ENCODE measurements around the gene FGF1.
A peak's percentile ranks its signal among the peaks of the same experiment; 100 is the strongest.

The FGF1 gene

GRCh38 chr5:142688281-142688989 is 2.5 kb upstream of the FGF1 start (continued):
- TF ChIP-seq, protein P1, sequence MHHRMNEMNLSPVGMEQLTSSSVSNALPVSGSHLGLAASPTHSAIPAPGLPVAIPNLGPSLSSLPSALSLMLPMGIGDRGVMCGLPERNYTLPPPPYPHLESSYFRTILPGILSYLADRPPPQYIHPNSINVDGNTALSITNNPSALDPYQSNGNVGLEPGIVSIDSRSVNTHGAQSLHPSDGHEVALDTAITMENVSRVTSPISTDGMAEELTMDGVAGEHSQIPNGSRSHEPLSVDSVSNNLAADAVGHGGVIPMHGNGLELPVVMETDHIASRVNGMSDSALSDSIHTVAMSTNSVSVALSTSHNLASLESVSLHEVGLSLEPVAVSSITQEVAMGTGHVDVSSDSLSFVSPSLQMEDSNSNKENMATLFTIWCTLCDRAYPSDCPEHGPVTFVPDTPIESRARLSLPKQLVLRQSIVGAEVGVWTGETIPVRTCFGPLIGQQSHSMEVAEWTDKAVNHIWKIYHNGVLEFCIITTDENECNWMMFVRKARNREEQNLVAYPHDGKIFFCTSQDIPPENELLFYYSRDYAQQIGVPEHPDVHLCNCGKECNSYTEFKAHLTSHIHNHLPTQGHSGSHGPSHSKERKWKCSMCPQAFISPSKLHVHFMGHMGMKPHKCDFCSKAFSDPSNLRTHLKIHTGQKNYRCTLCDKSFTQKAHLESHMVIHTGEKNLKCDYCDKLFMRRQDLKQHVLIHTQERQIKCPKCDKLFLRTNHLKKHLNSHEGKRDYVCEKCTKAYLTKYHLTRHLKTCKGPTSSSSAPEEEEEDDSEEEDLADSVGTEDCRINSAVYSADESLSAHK (tag by site-specific recombination; IDR thresholded peaks at IDR 0.05), result no peak
- TF ChIP-seq GLIS1 (tag by site-specific recombination; IDR thresholded peaks at IDR 0.05), result no peak
- TF ChIP-seq ZNF707 (tag by site-specific recombination; IDR thresholded peaks at IDR 0.05), result no peak
- no peak for TF ChIP-seq OVOL3 (tag by site-specific recombination; IDR thresholded peaks at IDR 0.05)
- no peak for TF ChIP-seq KLF9 (tag by site-specific recombination; IDR thresholded peaks at IDR 0.05; ENCODE audit: low read depth)

DNA sequence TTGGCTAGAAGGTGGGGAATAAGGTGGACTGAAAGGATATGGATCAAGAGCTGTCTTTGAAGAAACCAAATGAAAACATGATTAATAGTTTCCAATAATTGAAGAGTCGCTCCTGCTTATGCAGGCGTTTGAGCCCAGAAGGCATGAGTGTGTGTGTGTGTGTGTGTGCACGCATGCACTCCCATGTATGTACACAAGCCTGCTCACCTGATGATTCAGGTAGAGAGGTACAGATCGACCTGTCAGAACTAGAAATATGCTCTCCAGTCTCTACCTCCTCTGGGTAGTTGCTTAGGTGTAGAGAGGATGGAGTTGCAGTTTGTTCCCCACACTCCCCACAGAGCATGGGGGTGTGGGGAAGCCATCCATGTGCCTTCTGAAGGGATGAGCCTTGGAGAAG is 1.1 kb upstream of the FGF1 start:
- Histone ChIP-seq H3K4me3 (ENCODE audit: low read depth, low read length) (no peak overlapping the region), H3K36me3 (ENCODE audit: control insufficient read depth in 2 of 2, insufficient read depth in 1 of 2, low read length in 2 of 2) (no peaks in the 10 kb centered on the region), H3K4me1 (ENCODE audit: control insufficient read depth, insufficient read depth, low read length) (no peaks in the 10 kb centered on the region; the same call in 1 of the 2 replicates), H3K27ac (ENCODE audit: extremely low read depth, low read depth, low read length) (no peak overlapping the region), H3K9me3 (ENCODE audit: control insufficient read depth, insufficient read depth, low read depth, low read length) (no peaks in the 10 kb centered on the region)
- ChIA-PET CTCF (interaction anchor here (0.6 to 3.7 kb wide), 4 partner anchors 11 to 130 kb away, joined by 3 to 26 read pairs (median 15); no protein-coding TSS in a partner anchor), POLR2A (no interaction called here)
- TF ChIP-seq ZFP69B (tag by site-specific recombination; IDR thresholded peaks at IDR 0.05) (no peak), KLF7 (tag by site-specific recombination; IDR thresholded peaks at IDR 0.05; ENCODE audit: borderline replicate concordance) (no peak), ZNF639 (tag by site-specific recombination; IDR thresholded peaks at IDR 0.05) (no peak)

- Histone ChIP-seq H3K36me3 (ENCODE audit: control insufficient read depth in 2 of 2, insufficient read depth in 1 of 2, low read length in 2 of 2) (no peaks in the 10 kb centered on the region), H3K4me3 (ENCODE audit: low read depth, low read length) (no peak overlapping the region)
- POLR2A ChIA-PET, result interaction anchor here (0.5 to 1.0 kb wide), 2 partner anchors 27 to 1342 kb away, joined by 3 to 4 read pairs; no protein-coding TSS in a partner anchor
Measured at GRCh38 chr5:142686210-142686734, 382 bp upstream of the FGF1 start.

DNA sequence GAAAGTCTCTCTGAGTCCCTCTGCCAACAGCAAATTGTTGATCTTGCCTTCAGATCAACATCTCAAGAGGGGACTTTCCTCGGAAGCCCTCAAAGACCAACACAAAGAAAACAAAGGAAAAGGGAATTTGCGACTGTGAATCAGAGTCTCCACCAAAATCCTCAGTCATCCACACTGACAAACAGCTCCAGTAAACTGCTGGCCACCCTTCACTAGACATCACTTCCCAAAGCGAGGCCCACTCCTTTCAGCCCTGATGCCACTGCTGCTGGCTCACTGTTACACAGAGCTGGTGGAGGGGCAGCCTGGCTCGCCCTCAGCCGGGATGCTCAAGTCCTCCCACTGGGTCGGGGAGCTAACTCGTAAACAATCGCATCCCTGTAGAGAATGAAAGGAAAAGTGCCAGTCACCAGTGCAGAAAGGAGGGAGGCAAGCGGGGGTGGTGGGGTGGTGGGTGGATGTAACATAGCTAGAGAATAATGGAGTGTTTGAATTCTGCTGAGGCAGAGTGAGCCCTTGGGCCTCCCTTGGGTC is 1.3 kb downstream of the FGF1 start:
- Histone ChIP-seq H3K4me3 (ENCODE audit: low read depth, low read length) (no peak overlapping the region), H3K4me1 (ENCODE audit: control insufficient read depth, insufficient read depth, low read length) (no peaks in the 10 kb centered on the region; the same call in 1 of the 2 replicates), H3K27ac (ENCODE audit: extremely low read depth, low read depth, low read length) (no peak overlapping the region), H3K9me3 (ENCODE audit: control insufficient read depth, insufficient read depth, low read depth, low read length) (no peaks in the 10 kb centered on the region), H3K36me3 (ENCODE audit: control insufficient read depth in 2 of 2, insufficient read depth in 1 of 2, low read length in 2 of 2) (no peaks in the 10 kb centered on the region)
- POLR2A ChIA-PET, result no interaction called here
- CTCF ChIA-PET, result interaction anchor here (0.7 to 3.7 kb wide), 5 partner anchors 14 to 74 kb away, joined by 3 to 26 read pairs (median 6); no protein-coding TSS in a partner anchor
- TF ChIP-seq BCL11A (tag by site-specific recombination; IDR thresholded peaks at IDR 0.05; ENCODE audit: low read depth) (no peak), ZNF561 (tag by site-specific recombination; IDR thresholded peaks at IDR 0.05; ENCODE audit: borderline replicate concordance) (no peak), EGR2 (tag by site-specific recombination; IDR thresholded peaks at IDR 0.05; ENCODE audit: low read depth) (peak; percentile 94), ZNF670 (tag by site-specific recombination; IDR thresholded peaks at IDR 0.05; ENCODE audit: low read depth) (no peak), ZNF558 (tag by site-specific recombination; IDR thresholded peaks at IDR 0.05) (no peak), ZBTB21 (tag by site-specific recombination; IDR thresholded peaks at IDR 0.05) (no peak), ZNF423 (tag by site-specific recombination; IDR thresholded peaks at IDR 0.05) (no peak), ZNF24 (tag by site-specific recombination; IDR thresholded peaks at IDR 0.05) (no peak)
- TF ChIP-seq, protein P2, sequence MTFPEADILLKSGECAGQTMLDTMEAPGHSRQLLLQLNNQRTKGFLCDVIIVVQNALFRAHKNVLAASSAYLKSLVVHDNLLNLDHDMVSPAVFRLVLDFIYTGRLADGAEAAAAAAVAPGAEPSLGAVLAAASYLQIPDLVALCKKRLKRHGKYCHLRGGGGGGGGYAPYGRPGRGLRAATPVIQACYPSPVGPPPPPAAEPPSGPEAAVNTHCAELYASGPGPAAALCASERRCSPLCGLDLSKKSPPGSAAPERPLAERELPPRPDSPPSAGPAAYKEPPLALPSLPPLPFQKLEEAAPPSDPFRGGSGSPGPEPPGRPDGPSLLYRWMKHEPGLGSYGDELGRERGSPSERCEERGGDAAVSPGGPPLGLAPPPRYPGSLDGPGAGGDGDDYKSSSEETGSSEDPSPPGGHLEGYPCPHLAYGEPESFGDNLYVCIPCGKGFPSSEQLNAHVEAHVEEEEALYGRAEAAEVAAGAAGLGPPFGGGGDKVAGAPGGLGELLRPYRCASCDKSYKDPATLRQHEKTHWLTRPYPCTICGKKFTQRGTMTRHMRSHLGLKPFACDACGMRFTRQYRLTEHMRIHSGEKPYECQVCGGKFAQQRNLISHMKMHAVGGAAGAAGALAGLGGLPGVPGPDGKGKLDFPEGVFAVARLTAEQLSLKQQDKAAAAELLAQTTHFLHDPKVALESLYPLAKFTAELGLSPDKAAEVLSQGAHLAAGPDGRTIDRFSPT (tag by site-specific recombination; IDR thresholded peaks at IDR 0.05), result no peak
- TF ChIP-seq, protein P3, sequence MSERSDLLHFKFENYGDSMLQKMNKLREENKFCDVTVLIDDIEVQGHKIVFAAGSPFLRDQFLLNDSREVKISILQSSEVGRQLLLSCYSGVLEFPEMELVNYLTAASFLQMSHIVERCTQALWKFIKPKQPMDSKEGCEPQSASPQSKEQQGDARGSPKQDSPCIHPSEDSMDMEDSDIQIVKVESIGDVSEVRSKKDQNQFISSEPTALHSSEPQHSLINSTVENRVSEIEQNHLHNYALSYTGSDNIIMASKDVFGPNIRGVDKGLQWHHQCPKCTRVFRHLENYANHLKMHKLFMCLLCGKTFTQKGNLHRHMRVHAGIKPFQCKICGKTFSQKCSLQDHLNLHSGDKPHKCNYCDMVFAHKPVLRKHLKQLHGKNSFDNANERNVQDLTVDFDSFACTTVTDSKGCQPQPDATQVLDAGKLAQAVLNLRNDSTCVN (tag by site-specific recombination; optimal IDR thresholded peaks at IDR 0.05), result no peak

More at GRCh38 chr5:142686210-142686734, 382 bp upstream of the FGF1 start:
- CTCF ChIA-PET, result interaction anchor here (1.4 to 3.7 kb wide), 5 partner anchors 12 to 31 kb away, joined by 3 to 26 read pairs (median 6); no protein-coding TSS in a partner anchor
- H3K9me3 ChIP-seq (ENCODE audit: control insufficient read depth, insufficient read depth, low read depth, low read length), result no peaks in the 10 kb centered on the region
- no peak overlapping the region for H3K27ac ChIP-seq (ENCODE audit: extremely low read depth, low read depth, low read length)
- no peaks in the 10 kb centered on the region; the same call in 1 of the 2 replicates for H3K4me1 ChIP-seq (ENCODE audit: control insufficient read depth, insufficient read depth, low read length)
- TF ChIP-seq ZFHX2 (tag by site-specific recombination; conservative IDR thresholded peaks at IDR 0.05) (peak; percentile 25; the same call in 1 of the 2 replicates), ZNF580 (tag by site-specific recombination; IDR thresholded peaks at IDR 0.05) (no peak), ZNF707 (tag by site-specific recombination; IDR thresholded peaks at IDR 0.05) (no peak), ZIC2 (tag by site-specific recombination; IDR thresholded peaks at IDR 0.05) (peak; percentile 17; the same call in 1 of the 2 replicates)
